K562 (cell line): Measurements from ENCODE around the gene CST3. TPM values are rescaled to one million over a fixed set of nuclear protein-coding genes. Genes with fewer than 3 reads are reported as not detected.

Experiments
- ATAC-seq: fragments of 200-7000 bp; cut with Tn5 transposase; 3 replicates; pipeline ENCODE4 v1.9.1; 2020; ENCODE audit warnings: moderate library complexity
- BruUV-seq: library from RNA; stranded (reverse); fragments of 400-500 nt; replicated peaks from 2 replicates; lab custom pipeline; 2021; lab: Mats Ljungman, UMichigan
- CTCF ChIA-PET: fragments of 300-600 bp; formaldehyde crosslinking; extraction: SDS; loops from one replicate; lab custom pipeline; 2021; ENCODE audit warnings: low intra/inter-chr PET ratio; lab: Yijun Ruan, JAX
- POLR2A ChIA-PET: fragments of 300-600, 350-650 bp; sonication (Branson Sonifier 250); formaldehyde crosslinking; extraction: SDS; loops from one replicate; lab custom pipeline; 2021; ENCODE audit warnings: antibody characterized with exemption, inconsistent platforms; lab: Yijun Ruan, JAX
- DNase-seq, 4 experiments: peaks; one replicate each; pipeline versions ENCODE4 v3.0.0 to v3.0.0-alpha.2; 2011 to 2018; ENCODE audit warnings: low spot score in 3 of 4, mixed read lengths in 3 of 4; ENCODE audit errors: extremely low read depth in 1 of 4
- FAIRE-seq: peaks from 2 replicates; lab custom pipeline; 2011; peaks lifted over from hg19 to GRCh38; lab: Jason Lieb, UNC
- H2AFZ ChIP-seq: 2 replicates; pipeline ENCODE4 v1.6.0; 2011; ENCODE audit warnings: low read depth, low read length, control low read depth, inconsistent platforms
- H3K27ac ChIP-seq: fragments of 200-600 bp; 3 replicates; pipeline ENCODE4 v1.8.0; 2011; ENCODE audit warnings: low read depth, mild to moderate bottlenecking, control low read depth, inconsistent platforms, low read length, moderate library complexity, mixed read lengths; ENCODE audit errors: extremely low read depth
- H3K27me3 ChIP-seq, 2 experiments: fragments of 300-600 bp in 1 of 2; 2 replicates in 1 of 2; 3 replicates in 1 of 2; pipeline versions ENCODE4 v1.6.0 to v1.8.0; 2011; ENCODE audit warnings: inconsistent platforms in 2 of 2, low read length in 2 of 2, mild to moderate bottlenecking in 1 of 2, mixed read lengths in 1 of 2, moderate library complexity in 1 of 2; ENCODE audit not compliant: control insufficient read depth in 2 of 2, insufficient read depth in 2 of 2
- H3K36me3 ChIP-seq: fragments of 300-600 bp; 3 replicates; pipeline ENCODE4 v1.8.0; 2011; ENCODE audit warnings: mild to moderate bottlenecking, low read length, inconsistent platforms; ENCODE audit not compliant: control insufficient read depth, insufficient read depth
- H3K4me1 ChIP-seq, 2 experiments: fragments of 200-600 bp in 1 of 2; replicated peaks in 1 of 2; 2 replicates in 1 of 2; 3 replicates in 1 of 2; pipeline versions ENCODE4 v1.5.1 to v1.8.0; 2011; ENCODE audit warnings: inconsistent platforms in 2 of 2, low read length in 2 of 2, mild to moderate bottlenecking in 1 of 2, mixed read lengths in 1 of 2, moderate library complexity in 1 of 2; ENCODE audit not compliant: control insufficient read depth in 2 of 2, insufficient read depth in 2 of 2
- H3K4me2 ChIP-seq: 2 replicates; pipeline ENCODE4 v1.6.1; 2011; ENCODE audit warnings: low read length, control low read depth, inconsistent platforms, mixed read lengths; ENCODE audit not compliant: insufficient read depth
- H3K4me3 ChIP-seq: fragments of 200-600 bp; sonication (generic), shearing (Covaris generic); 2 replicates; pipeline ENCODE4 v1.5.1; 2016; ENCODE audit warnings: control low read depth, inconsistent platforms
- H3K79me2 ChIP-seq: fragments of 200-600 bp; 3 replicates; pipeline ENCODE4 v1.8.0; 2011; ENCODE audit warnings: low read length, inconsistent platforms; ENCODE audit not compliant: control insufficient read depth, insufficient read depth
- H3K9ac ChIP-seq, 2 experiments: 2 replicates each; pipeline versions ENCODE4 v1.6.0 to v1.6.1; 2011; ENCODE audit warnings: low read depth in 2 of 2, low read length in 2 of 2, control low read depth in 1 of 2, inconsistent platforms in 1 of 2, mild to moderate bottlenecking in 1 of 2, mixed read lengths in 1 of 2; ENCODE audit not compliant: insufficient read depth in 1 of 2
- H3K9me1 ChIP-seq: one replicate; pipeline ENCODE4 v1.6.0; 2011; ENCODE audit warnings: inconsistent platforms, mild to moderate bottlenecking, low read length, moderate library complexity; ENCODE audit not compliant: control insufficient read depth, insufficient read depth
- H3K9me3 ChIP-seq: replicated peaks from 2 replicates; pipeline ENCODE4 v1.5.1; 2011; ENCODE audit warnings: low read depth, low read length, inconsistent platforms; ENCODE audit not compliant: control insufficient read depth, insufficient read depth
- H4K20me1 ChIP-seq: replicated peaks from 2 replicates; pipeline ENCODE4 v1.6.1; 2011; ENCODE audit warnings: low read length, inconsistent platforms, mixed read lengths; ENCODE audit not compliant: control insufficient read depth, insufficient read depth
- RBM15 ChIP-seq: fragments of 200-400 bp; formaldehyde crosslinking; IDR thresholded peaks from 2 replicates; pipeline ENCODE4 v1.6.1; 2018; ENCODE audit warnings: mild to moderate bottlenecking, low read length, moderate library complexity; ENCODE audit not compliant: insufficient read depth
- SAFB ChIP-seq: fragments of 200-400 bp; formaldehyde crosslinking; IDR thresholded peaks from 2 replicates; pipeline ENCODE4 v1.6.1; 2017; ENCODE audit warnings: low read depth, low read length, borderline replicate concordance
- THRAP3 ChIP-seq: fragments of 450-650 bp; IDR thresholded peaks from 2 replicates; pipeline ENCODE4 v1.6.1; 2016; ENCODE audit warnings: mild to moderate bottlenecking, inconsistent platforms, borderline replicate concordance
- ZNF3 ChIP-seq: fragments of 250-450 bp; sonication (Bioruptor Pico); IDR thresholded peaks from 2 replicates; pipeline ENCODE4 v1.5.0; 2021; ENCODE audit warnings: mild to moderate bottlenecking, moderate library complexity
- ZNF507 ChIP-seq: conservative IDR thresholded peaks from 2 replicates; pipeline ENCODE4 v1.6.1; 2017; ENCODE audit warnings: missing genetic modification characterization, missing compliant biosample characterization
- WGBS: fragments of 100-300 bp; shearing (Covaris generic); methylation state at CpG from one replicate; pipeline ENCODE4 v1.1.6; 2016; ENCODE audit warnings: low coverage, mixed read lengths; ENCODE audit not compliant: insufficient coverage; ENCODE audit errors: missing lambda C conversion rate; 5-methylcytosine and 5-hydroxymethylcytosine counted together
- in situ Hi-C: fragments of 300-500 bp; cut with MboI; formaldehyde crosslinking; loops from 4 replicates; pipeline ENCODE4 v1.15.0; 2018; ENCODE audit warnings: inconsistent platforms, mixed read lengths
- intact Hi-C: fragments of 100-400 bp; cut with micrococcal nuclease; formaldehyde crosslinking; loops from 2 replicates; pipeline ENCODE4 v1.14.2; 2022
- polyA plus RNA-seq, 8 experiments: library from polyadenylated mRNA; depleted of rRNA in 4 of 8; stranded (reverse) in 5 of 8; unstranded in 3 of 8; fragments of >200 nt; fragmentation: Nextera tagmentation in 2 of 8; fragmentation: Illumina TruSeq in 1 of 8; extraction: Ambion mirVana in 2 of 8; extraction: Trizol in 1 of 8; gene quantifications; 2 replicates each; pipeline versions ENCODE4 v1.2.1 to v1.2.3, GENCODE V29; 2011 to 2014; ENCODE audit warnings: inconsistent platforms in 1 of 8, missing spikeins in 1 of 8
- total RNA-seq, 7 experiments: library from RNA; depleted of rRNA in 6 of 7; stranded (reverse); fragments of >200 nt in 6 of 7; fragmentation: Illumina TruSeq in 2 of 7; extraction: Trizol in 2 of 7; gene quantifications; 2 replicates each; pipeline versions ENCODE4 v1.2.1 to v1.2.3, GENCODE V29; 2011 to 2021; ENCODE audit warnings: low replicate concordance in 1 of 7
- TF ChIP-seq, protein P1 (sequence below): sonication (generic); formaldehyde crosslinking; IDR thresholded peaks from 2 replicates; pipeline ENCODE4 v1.8.0; 2022; ENCODE audit warnings: missing genetic modification reagents, mild to moderate bottlenecking, borderline replicate concordance
- TF ChIP-seq, protein P2 (sequence below): fragments of 450-650 bp; IDR thresholded peaks from 2 replicates; pipeline ENCODE4 v1.6.1; 2016; ENCODE audit warnings: low read depth
- TF ChIP-seq, protein P3 (sequence below): fragments of 250-450 bp; sonication (Bioruptor Pico); IDR thresholded peaks from 2 replicates; pipeline ENCODE4 v1.5.0; 2020; ENCODE audit warnings: mild to moderate bottlenecking
- TF ChIP-seq, protein P4 (sequence below): fragments of 450-650 bp; conservative IDR thresholded peaks from 2 replicates; pipeline ENCODE4 v1.6.1; 2016; ENCODE audit warnings: missing genetic modification characterization, low read depth, mild to moderate bottlenecking, missing compliant biosample characterization, moderate library complexity

Gene CST3
- total and polyA plus RNA-seq, 9 of the 15 experiments (the other 6 are each of a cell fraction or from before 2014, with no cell fraction given): 8.7 to 113 (median 48.5) TPM

DNA sequence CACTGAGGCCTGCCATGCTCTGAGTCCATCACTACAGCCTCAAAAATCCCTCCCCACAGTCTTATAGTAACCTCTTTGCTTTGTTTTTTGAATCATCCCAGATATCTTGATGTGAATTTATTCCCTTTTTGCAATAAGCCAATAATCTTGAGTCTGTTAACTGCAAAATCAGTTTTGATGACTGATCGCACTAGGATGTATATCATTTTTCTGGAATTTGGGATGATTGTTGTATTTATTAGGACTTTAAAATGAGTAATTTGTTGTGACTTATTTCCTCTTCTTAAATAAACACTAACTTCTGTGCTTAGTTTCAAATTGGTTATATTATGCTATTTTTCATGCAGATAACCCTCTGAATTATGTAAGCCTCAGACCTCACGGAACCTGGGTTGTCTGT is 45.5 kb upstream of the CST3 start:
- no peak overlapping the region for H3K9ac ChIP-seq
- no peaks in the 10 kb centered on the region for H3K9me3 ChIP-seq
- FAIRE-seq (no peak), DNase-seq (no peak), ATAC-seq (no peak)
- intact Hi-C loops (no loop called here), in situ Hi-C loops (no loop called here)
- H3K27me3 ChIP-seq: no peaks in the 10 kb centered on the region; a peak in 1 of 5 replicates
- POLR2A ChIA-PET: no interaction called here
- H3K4me1 ChIP-seq: no peaks in the 10 kb centered on the region
- H3K79me2 ChIP-seq: no peaks in the 10 kb centered on the region
- H3K9me1 ChIP-seq: no peaks in the 10 kb centered on the region
- H2AFZ ChIP-seq: no peak overlapping the region
- no peak overlapping the region for H3K4me3 ChIP-seq
- CTCF ChIA-PET: no interaction called here
- no peak overlapping the region for H3K27ac ChIP-seq
- 5% methylated on average over 2 of the region's 2 CpGs for WGBS
- H3K36me3 ChIP-seq: no peaks in the 10 kb centered on the region
- no TSS peak for BruUV-seq
- H3K4me2 ChIP-seq: no peak overlapping the region
- no peaks in the 10 kb centered on the region for H4K20me1 ChIP-seq
- TF ChIP-seq RBM15: no peak
- no peak for TF ChIP-seq ZNF3 (CRISPR knock-in tag)
- TF ChIP-seq, protein P1, sequence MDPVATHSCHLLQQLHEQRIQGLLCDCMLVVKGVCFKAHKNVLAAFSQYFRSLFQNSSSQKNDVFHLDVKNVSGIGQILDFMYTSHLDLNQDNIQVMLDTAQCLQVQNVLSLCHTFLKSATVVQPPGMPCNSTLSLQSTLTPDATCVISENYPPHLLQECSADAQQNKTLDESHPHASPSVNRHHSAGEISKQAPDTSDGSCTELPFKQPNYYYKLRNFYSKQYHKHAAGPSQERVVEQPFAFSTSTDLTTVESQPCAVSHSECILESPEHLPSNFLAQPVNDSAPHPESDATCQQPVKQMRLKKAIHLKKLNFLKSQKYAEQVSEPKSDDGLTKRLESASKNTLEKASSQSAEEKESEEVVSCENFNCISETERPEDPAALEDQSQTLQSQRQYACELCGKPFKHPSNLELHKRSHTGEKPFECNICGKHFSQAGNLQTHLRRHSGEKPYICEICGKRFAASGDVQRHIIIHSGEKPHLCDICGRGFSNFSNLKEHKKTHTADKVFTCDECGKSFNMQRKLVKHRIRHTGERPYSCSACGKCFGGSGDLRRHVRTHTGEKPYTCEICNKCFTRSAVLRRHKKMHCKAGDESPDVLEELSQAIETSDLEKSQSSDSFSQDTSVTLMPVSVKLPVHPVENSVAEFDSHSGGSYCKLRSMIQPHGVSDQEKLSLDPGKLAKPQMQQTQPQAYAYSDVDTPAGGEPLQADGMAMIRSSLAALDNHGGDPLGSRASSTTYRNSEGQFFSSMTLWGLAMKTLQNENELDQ (CRISPR knock-in tag): no peak
- TF ChIP-seq, protein P2, sequence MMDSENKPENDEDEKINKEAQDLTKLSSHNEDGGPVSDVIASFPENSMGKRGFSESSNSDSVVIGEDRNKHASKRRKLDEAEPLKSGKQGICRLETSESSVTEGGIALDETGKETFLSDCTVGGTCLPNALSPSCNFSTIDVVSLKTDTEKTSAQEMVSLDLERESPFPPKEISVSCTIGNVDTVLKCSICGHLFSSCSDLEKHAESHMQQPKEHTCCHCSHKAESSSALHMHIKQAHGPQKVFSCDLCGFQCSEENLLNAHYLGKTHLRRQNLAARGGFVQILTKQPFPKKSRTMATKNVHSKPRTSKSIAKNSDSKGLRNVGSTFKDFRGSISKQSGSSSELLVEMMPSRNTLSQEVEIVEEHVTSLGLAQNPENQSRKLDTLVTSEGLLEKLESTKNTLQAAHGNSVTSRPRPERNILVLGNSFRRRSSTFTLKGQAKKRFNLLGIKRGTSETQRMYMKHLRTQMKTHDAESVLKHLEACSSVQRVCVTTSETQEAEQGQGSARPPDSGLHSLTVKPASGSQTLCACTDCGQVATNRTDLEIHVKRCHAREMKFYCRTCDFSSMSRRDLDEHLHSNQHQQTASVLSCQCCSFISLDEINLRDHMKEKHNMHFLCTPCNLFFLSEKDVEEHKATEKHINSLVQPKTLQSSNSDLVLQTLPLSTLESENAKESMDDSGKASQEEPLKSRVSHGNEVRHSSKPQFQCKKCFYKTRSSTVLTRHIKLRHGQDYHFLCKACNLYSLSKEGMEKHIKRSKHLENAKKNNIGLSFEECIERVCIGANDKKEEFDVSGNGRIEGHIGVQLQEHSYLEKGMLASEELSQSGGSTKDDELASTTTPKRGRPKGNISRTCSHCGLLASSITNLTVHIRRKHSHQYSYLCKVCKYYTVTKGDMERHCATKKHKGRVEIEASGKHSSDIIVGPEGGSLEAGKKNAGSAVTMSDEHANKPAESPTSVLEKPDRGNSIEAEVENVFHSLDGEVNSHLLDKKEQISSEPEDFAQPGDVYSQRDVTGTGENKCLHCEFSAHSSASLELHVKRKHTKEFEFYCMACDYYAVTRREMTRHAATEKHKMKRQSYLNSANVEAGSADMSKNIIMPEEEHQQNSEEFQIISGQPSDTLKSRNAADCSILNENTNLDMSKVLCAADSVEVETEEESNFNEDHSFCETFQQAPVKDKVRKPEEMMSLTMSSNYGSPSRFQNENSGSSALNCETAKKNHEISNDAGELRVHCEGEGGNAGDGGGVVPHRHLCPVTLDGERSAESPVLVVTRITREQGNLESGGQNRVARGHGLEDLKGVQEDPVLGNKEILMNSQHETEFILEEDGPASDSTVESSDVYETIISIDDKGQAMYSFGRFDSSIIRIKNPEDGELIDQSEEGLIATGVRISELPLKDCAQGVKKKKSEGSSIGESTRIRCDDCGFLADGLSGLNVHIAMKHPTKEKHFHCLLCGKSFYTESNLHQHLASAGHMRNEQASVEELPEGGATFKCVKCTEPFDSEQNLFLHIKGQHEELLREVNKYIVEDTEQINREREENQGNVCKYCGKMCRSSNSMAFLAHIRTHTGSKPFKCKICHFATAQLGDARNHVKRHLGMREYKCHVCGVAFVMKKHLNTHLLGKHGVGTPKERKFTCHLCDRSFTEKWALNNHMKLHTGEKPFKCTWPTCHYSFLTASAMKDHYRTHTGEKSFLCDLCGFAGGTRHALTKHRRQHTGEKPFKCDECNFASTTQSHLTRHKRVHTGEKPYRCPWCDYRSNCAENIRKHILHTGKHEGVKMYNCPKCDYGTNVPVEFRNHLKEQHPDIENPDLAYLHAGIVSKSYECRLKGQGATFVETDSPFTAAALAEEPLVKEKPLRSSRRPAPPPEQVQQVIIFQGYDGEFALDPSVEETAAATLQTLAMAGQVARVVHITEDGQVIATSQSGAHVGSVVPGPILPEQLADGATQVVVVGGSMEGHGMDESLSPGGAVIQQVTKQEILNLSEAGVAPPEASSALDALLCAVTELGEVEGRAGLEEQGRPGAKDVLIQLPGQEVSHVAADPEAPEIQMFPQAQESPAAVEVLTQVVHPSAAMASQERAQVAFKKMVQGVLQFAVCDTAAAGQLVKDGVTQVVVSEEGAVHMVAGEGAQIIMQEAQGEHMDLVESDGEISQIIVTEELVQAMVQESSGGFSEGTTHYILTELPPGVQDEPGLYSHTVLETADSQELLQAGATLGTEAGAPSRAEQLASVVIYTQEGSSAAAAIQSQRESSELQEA: no peak
- no peak for TF ChIP-seq ZNF507 (tag)
- no peak for TF ChIP-seq SAFB
- no peak for TF ChIP-seq THRAP3
- TF ChIP-seq, protein P3, sequence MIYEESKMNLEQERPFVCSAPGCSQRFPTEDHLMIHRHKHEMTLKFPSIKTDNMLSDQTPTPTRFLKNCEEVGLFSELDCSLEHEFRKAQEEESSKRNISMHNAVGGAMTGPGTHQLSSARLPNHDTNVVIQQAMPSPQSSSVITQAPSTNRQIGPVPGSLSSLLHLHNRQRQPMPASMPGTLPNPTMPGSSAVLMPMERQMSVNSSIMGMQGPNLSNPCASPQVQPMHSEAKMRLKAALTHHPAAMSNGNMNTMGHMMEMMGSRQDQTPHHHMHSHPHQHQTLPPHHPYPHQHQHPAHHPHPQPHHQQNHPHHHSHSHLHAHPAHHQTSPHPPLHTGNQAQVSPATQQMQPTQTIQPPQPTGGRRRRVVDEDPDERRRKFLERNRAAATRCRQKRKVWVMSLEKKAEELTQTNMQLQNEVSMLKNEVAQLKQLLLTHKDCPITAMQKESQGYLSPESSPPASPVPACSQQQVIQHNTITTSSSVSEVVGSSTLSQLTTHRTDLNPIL (CRISPR knock-in tag): no peak
- TF ChIP-seq, protein P4, sequence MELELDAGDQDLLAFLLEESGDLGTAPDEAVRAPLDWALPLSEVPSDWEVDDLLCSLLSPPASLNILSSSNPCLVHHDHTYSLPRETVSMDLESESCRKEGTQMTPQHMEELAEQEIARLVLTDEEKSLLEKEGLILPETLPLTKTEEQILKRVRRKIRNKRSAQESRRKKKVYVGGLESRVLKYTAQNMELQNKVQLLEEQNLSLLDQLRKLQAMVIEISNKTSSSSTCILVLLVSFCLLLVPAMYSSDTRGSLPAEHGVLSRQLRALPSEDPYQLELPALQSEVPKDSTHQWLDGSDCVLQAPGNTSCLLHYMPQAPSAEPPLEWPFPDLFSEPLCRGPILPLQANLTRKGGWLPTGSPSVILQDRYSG (tag): no peak
